GM23338 (cell line): ENCODE data around the gene OR2T1. TPM values are rescaled to one million over a fixed set of nuclear protein-coding genes. Genes with fewer than 3 reads are reported as not detected.

ENCODE experiments used
- ATAC-seq: fragments of 200-7000 bp; cut with Tn5 transposase; 3 replicates; pipeline ENCODE4 v1.9.1; 2020
- DNase-seq: peaks from one replicate; pipeline ENCODE4 v3.0.0-alpha.2; 2015; ENCODE audit warnings: low spot score
- H2AFZ ChIP-seq: fragments of 200-600 bp; sonication (generic); 2 replicates; pipeline ENCODE4 v1.8.0; 2016; ENCODE audit warnings: antibody characterized with exemption, mild to moderate bottlenecking, moderate library complexity
- H3F3A ChIP-seq: fragments of 200-600 bp; sonication (generic); replicated peaks from 2 replicates; pipeline ENCODE4 v1.8.0; 2017; ENCODE audit warnings: antibody characterized with exemption, mixed run types, low read depth
- H3K27ac ChIP-seq: fragments of 200-600 bp; sonication (generic); 2 replicates; pipeline ENCODE4 v1.6.1; 2016; ENCODE audit warnings: low read depth
- H3K27me3 ChIP-seq: fragments of 200-600 bp; sonication (generic); 2 replicates; pipeline ENCODE4 v1.8.0; 2016; ENCODE audit warnings: mild to moderate bottlenecking, mixed run types, moderate library complexity; ENCODE audit not compliant: insufficient read depth
- H3K36me3 ChIP-seq: fragments of 200-600 bp; sonication (generic); 2 replicates; pipeline ENCODE4 v1.8.0; 2016; ENCODE audit warnings: mild to moderate bottlenecking; ENCODE audit not compliant: insufficient read depth
- H3K4me1 ChIP-seq: fragments of 200-600 bp; sonication (generic); 2 replicates; pipeline ENCODE4 v1.8.0; 2016; ENCODE audit warnings: mild to moderate bottlenecking, moderate library complexity; ENCODE audit not compliant: insufficient read depth
- H3K4me2 ChIP-seq: fragments of 200-600 bp; sonication (generic); 2 replicates; pipeline ENCODE4 v1.7.1; 2017; ENCODE audit warnings: mixed run types
- H3K4me3 ChIP-seq: fragments of 200-600 bp; sonication (generic); 2 replicates; pipeline ENCODE4 v1.6.1; 2016; ENCODE audit warnings: mixed run types
- H3K79me2 ChIP-seq: fragments of 200-600 bp; sonication (generic); replicated peaks from 2 replicates; pipeline ENCODE4 v1.8.0; 2017; ENCODE audit warnings: mild to moderate bottlenecking; ENCODE audit not compliant: insufficient read depth
- H3K9me2 ChIP-seq: fragments of 200-600 bp; sonication (generic); 2 replicates; pipeline ENCODE4 v1.8.0; 2017; ENCODE audit not compliant: insufficient read depth
- H4K20me1 ChIP-seq: fragments of 200-600 bp; sonication (generic); replicated peaks from 2 replicates; pipeline ENCODE4 v1.8.0; 2017; ENCODE audit warnings: mild to moderate bottlenecking; ENCODE audit not compliant: insufficient read depth
- H3K27ac Mint-ChIP-seq: 2 replicates; pipeline ENCODE4 v1.8.0; 2020; ENCODE audit warnings: inconsistent platforms, mild to moderate bottlenecking, moderate library complexity, mixed read lengths
- H3K27me3 Mint-ChIP-seq: 3 replicates; pipeline ENCODE4 v1.8.0; 2022; ENCODE audit warnings: low read depth, mild to moderate bottlenecking, moderate library complexity, mixed read lengths, inconsistent platforms; ENCODE audit not compliant: insufficient read depth, poor library complexity
- H3K36me3 Mint-ChIP-seq: 3 replicates; pipeline ENCODE4 v1.8.0; 2021; ENCODE audit warnings: low read depth, mild to moderate bottlenecking, inconsistent platforms, moderate library complexity, mixed read lengths
- H3K4me1 Mint-ChIP-seq: 3 replicates; pipeline ENCODE4 v1.8.0; 2020; ENCODE audit warnings: mild to moderate bottlenecking, inconsistent platforms, mixed read lengths
- H3K4me3 Mint-ChIP-seq: 3 replicates; pipeline ENCODE4 v1.8.0; 2021; ENCODE audit warnings: moderate library complexity, mild to moderate bottlenecking, inconsistent platforms, mixed read lengths
- H3K9me3 Mint-ChIP-seq: 3 replicates; pipeline ENCODE4 v1.8.0; 2020; ENCODE audit warnings: moderate library complexity, mild to moderate bottlenecking, inconsistent platforms, mixed read lengths
- CREB1 ChIP-seq: fragments of 250-450 bp; sonication (Bioruptor Pico); IDR thresholded peaks from 2 replicates; pipeline ENCODE4 v1.5.0; 2020; ENCODE audit warnings: low read depth, mild to moderate bottlenecking, moderate library complexity
- CTCF ChIP-seq, 2 experiments: fragments of 200-600 bp in 1 of 2; sonication (generic) in 1 of 2; conservative IDR thresholded peaks; 2 replicates each; pipeline versions ENCODE4 v1.5.1 to v1.6.1; 2016 to 2017; ENCODE audit warnings: antibody characterized with exemption in 2 of 2, low read depth in 2 of 2, mild to moderate bottlenecking in 2 of 2, moderate library complexity in 1 of 2
- ETS1 ChIP-seq: IDR thresholded peaks from 2 replicates; pipeline ENCODE4 v1.6.1; 2016; ENCODE audit warnings: antibody characterized with exemption
- EZH2 ChIP-seq: fragments of 200-600 bp; sonication (generic); IDR thresholded peaks from one replicate; pipeline ENCODE4 v1.8.0; 2017; ENCODE audit warnings: antibody characterized with exemption, mild to moderate bottlenecking, low read depth; ENCODE audit not compliant: unreplicated experiment
- EZH2phosphoT487 ChIP-seq: fragments of 200-600 bp; sonication (generic); IDR thresholded peaks from one replicate; pipeline ENCODE4 v1.8.1; 2018; ENCODE audit warnings: antibody characterized with exemption; ENCODE audit not compliant: unreplicated experiment
- JUNB ChIP-seq: IDR thresholded peaks from one replicate; pipeline ENCODE4 v1.6.1; 2016; ENCODE audit warnings: antibody characterized with exemption; ENCODE audit not compliant: unreplicated experiment
- NANOG ChIP-seq: IDR thresholded peaks from 2 replicates; pipeline ENCODE4 v1.6.1; 2016; ENCODE audit warnings: antibody characterized with exemption, borderline replicate concordance
- POLR2AphosphoS5 ChIP-seq: IDR thresholded peaks from 2 replicates; pipeline ENCODE4 v1.6.1; 2016; ENCODE audit warnings: antibody characterized with exemption, low read depth
- REST ChIP-seq: IDR thresholded peaks from one replicate; pipeline ENCODE4 v1.6.1; 2018; ENCODE audit warnings: antibody characterized with exemption; ENCODE audit not compliant: unreplicated experiment
- STAT1 ChIP-seq: IDR thresholded peaks from one replicate; pipeline ENCODE4 v1.6.1; 2016; ENCODE audit warnings: antibody characterized with exemption; ENCODE audit not compliant: unreplicated experiment
- ZNF114 ChIP-seq: fragments of 250-450 bp; sonication (Bioruptor Pico); IDR thresholded peaks from 2 replicates; pipeline ENCODE4 v1.5.0; 2020; ENCODE audit warnings: mild to moderate bottlenecking, moderate library complexity
- ZNF331 ChIP-seq: fragments of 250-450 bp; sonication (Bioruptor Pico); IDR thresholded peaks from 2 replicates; pipeline ENCODE4 v1.5.0; 2020; ENCODE audit warnings: low read depth, mild to moderate bottlenecking, moderate library complexity
- ZNF462 ChIP-seq: fragments of 250-450 bp; sonication (Bioruptor Pico); IDR thresholded peaks from 2 replicates; pipeline ENCODE4 v1.5.0; 2020; ENCODE audit warnings: mild to moderate bottlenecking, moderate library complexity
- polyA plus RNA-seq: library from polyadenylated mRNA; unstranded; fragments of >200 nt; fragmentation: Nextera tagmentation; extraction: Ambion mirVana; gene quantifications from 2 replicates; pipeline ENCODE4 v1.2.1, GENCODE V29; 2016
- total RNA-seq: library from RNA; depleted of rRNA; stranded (reverse); fragments of >200 nt; shearing (Covaris generic); gene quantifications from 2 replicates; pipeline ENCODE4 v1.2.3, GENCODE V29; 2014

The OR2T1 gene
- total and polyA plus RNA-seq, 2 experiments from 2014 or later, result not detected

- Mint-ChIP-seq H3K27ac (no peak overlapping the region), H3K4me3 (no peak overlapping the region), H3K4me1 (no peaks in the 10 kb centered on the region), H3K9me3 (peaks cover 98% of the 10 kb centered on the region), H3K36me3 (peaks cover 40% of the 10 kb centered on the region), H3K27me3 (no peaks in the 10 kb centered on the region)
- ATAC-seq (no peak), DNase-seq (no peak)
- H3K27ac ChIP-seq, result no peak overlapping the region
- no peak overlapping the region for H3K4me3 ChIP-seq
- TF ChIP-seq REST (no peak), CTCF (conservative IDR thresholded peaks at IDR 0.05; ENCODE audit: low read depth in 2 of 2) (no peak), ZNF462 (CRISPR knock-in tag) (no peak), ETS1 (no peak), STAT1 (no peak), CREB1 (CRISPR knock-in tag) (no peak), JUNB (no peak), NANOG (no peak), EZH2phosphoT487 (no peak), EZH2 (no peak), ZNF114 (CRISPR knock-in tag) (no peak), ZNF331 (no peak), POLR2AphosphoS5 (no peak)
- H3K79me2 ChIP-seq, result no peaks in the 10 kb centered on the region
- H3K27me3 ChIP-seq, result no peaks in the 10 kb centered on the region
- no peak overlapping the region for H3K4me2 ChIP-seq
- no peaks in the 10 kb centered on the region for H4K20me1 ChIP-seq
- H3K36me3 ChIP-seq, result 0 out of 2 replicates have a peak, but pooled peaks cover 10% of the 10 kb centered on the region
- no peaks in the 10 kb centered on the region for H3K4me1 ChIP-seq
- H3F3A ChIP-seq, result no peaks in the 10 kb centered on the region
- H3K9me2 ChIP-seq, result no peaks in the 10 kb centered on the region
- no peak overlapping the region for H2AFZ ChIP-seq
These were observed 30.5 kb upstream of the OR2T1 start for GRCh38 chr1:248372394-248372793.
